ENCODE data around the gene PIN1.
"Not testable (repeated sequence)": the region's sequence is repeated elsewhere in the genome, so short reads cannot be mapped to it uniquely, and the experiment has no call there.

Gene PIN1

DNA sequence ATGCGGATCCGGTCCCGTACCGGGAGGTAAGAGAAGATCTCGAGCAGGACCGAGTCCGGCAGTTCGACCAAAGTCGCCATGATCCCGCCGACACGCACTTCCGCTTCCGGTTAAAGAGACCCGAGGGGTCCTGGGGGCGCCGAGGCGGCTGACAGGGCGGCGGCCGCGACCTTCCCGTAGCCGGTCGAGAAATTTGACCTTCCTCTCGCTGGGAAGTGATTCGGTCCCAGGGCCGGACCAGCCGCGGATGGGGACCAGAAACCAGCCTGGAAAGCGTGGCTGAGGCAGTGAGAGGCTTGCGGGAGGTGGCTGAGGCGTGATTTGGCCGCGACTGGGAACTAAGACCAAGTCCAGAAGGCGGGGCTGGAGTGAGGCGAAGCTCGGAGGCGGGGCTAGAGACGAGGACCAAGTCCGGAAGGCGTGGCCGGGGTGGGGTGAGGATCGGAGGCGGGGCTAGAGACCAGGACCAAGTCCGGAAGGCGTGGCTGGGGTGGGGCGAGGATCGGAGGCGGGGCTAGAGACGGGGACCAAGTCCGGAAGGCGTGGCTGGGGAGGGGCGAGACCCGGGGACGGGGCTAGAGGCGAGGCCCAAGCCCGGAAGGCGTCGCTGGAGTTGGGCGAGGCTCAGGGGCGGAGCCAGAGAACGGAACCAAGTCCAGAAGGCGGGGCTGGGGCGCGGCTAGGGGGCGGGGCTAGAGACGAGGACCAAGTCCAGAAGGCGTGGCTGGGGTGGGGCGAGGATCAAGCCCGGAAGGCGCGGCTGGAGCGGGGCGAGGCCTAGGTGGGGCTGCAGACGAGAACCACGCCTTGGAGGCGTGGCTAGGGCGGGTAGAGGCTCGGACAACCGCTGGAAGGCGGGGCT is 16.2 kb upstream of the PIN1 start, which contains the start of gene FBXL12:
Gene FBXL12, minus strand, starts transcription at position 346 of the 862 bp plus-strand sequence. Its CDS starts 266 bp downstream, at position 80.
- DNase-seq: peak; percentile 100

GRCh38 chr19:9819596-9819909 is 15.6 kb upstream of the PIN1 start:
- no peak for DNase-seq

DNA sequence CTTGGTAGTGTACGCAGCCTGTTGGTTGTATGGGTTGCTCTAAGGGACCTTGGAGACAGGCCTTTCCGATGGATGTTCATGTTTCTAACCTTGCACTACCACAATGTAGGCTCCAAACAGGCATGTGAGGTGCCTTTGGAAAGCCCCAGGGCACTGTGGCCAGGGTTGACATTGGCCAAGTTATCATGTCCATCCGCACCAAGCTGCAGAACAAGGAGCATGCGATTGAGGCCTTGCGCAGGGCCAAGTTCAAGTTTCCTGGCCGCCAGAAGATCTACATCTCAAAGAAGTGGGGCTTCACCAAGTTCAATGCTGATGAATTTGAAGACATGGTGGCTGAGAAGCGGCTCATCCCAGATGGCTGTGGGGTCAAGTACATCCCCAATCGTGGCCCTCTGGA is 15.1 kb upstream of the PIN1 start:
- DNase-seq: not testable (repeated sequence)

- DNase-seq: no peak
These were observed 11.3 kb upstream of the PIN1 start for GRCh38 chr19:9823816-9824215.

- DNase-seq: peak; percentile 92
These were observed 7.6 kb upstream of the PIN1 start, which contains the start of gene UBL5 for GRCh38 chr19:9827289-9828238. UBL5 (plus strand) TSS chr19:9827918; CDS start chr19:9828338, 420 bp downstream.

- DNase-seq: no peak
These were observed 6.5 kb upstream of the PIN1 start for GRCh38 chr19:9828551-9829063.

DNA sequence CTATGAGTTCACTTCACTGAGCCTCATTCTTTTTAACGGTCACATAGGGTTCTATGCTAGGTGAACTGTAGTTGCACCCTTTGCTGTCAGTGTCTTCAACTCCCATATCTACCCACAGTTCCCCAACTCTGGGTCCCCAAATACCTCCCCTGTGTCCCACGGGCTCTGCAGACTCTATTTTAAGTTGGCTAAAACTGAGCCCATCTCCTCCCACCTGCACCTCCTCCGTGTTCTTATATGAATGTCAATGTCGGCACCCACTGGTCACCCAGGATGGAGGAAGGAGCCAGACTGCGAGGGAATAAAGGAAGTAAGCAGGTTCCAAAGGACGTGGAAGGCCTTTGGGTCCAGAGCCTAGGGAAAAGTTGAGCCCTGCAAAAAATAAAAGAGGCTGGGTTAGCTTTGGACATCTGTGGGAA is 802 bp upstream of the PIN1 start:
- DNase-seq: no peak

DNA sequence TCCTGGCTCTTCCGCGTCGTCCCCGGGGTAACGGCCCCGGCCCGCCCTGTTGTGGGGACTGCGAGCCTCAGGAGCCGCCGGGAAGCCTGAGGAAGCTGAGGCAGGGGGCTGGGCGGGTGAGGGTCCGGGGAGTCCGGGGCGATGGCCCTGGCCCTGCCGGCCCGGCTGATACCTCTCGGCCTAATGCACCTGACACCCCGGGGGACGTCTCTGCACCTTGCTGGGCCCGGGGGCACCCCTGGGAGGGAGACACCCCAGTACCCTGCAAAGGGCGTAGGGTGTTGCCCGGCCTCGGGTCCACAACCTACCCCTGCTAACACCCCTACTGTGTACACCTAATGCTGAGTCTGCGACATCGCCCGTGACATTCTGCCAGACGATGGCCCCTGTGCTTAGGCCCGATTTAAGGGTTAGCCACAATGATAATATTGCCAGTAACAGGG is 410 bp downstream of the PIN1 start:
- no peak for DNase-seq

GRCh38 chr19:9836021-9836420 is 903 bp downstream of the PIN1 start:
- no peak for DNase-seq

DNA sequence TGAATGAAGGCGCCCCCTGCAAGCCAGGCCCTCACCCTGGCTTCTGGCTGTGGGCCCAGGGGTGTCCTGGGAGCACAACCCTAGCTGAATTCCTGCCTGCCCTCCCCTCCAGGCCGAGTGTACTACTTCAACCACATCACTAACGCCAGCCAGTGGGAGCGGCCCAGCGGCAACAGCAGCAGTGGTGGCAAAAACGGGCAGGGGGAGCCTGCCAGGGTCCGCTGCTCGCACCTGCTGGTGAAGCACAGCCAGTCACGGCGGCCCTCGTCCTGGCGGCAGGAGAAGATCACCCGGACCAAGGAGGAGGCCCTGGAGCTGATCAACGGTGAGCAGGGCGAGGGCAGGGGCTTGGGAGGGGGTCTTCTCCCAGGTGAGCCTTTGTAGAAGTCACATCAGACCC is 3.2 kb downstream of the PIN1 start:
- no peak for DNase-seq

DNA sequence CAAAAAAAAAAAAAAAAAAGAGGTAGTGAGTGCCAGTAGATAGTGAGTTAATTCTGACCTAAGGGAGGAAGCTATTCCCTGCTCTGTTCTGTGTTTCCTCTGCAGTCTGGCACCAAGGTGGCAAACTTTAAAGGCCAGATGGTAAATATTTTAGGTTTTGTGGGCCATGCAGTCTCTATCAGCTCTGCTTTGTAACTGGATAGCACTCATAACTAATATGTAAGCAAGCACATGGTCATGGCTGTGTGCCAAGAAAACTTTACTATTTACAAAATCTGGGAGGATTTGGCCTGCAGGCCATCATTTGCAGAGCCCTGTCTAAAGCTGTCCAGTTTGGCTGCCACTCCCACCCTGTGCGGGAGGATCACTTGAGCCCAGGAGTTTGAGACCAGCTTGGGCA is 4.3 kb downstream of the PIN1 start:
- DNase-seq: no peak

DNA sequence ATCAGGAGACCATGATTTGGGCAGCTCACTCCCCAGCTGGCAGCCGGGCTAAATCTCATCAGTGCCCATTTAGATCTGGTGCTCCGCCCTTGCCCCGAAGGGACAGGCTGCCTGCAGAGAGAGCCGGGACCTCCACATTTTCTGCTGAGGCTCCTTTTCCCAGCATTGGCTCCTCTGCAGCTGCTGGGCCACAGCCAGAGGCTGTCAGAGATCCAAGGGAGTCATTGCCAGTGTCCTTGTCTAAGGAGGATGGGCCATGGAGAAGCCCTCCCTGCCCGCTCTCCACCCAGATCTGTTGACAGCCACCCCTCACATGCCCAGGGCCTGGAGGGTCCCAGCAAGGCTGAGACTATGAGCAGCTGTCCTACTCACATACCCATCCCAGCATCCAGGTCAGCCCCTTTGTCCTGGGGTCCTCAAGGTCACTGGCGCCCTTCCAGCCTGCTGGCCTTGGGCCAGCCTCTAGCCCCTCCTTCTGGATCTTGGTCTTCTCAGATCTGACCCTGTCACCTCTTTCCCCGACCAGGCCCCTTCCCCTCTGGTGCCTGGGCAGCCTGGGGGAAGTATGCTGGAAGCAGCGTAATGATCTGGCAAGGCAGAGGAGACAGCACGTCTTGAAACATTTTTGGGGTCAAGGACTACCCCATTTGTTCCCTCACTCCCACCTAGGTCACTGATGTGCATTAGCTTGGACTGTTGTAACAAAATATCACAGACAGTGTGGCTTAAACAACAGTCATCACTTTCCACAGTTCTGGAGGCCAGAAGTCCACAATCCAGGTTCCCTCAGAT is 7.9 kb downstream of the PIN1 start:
- no peak for DNase-seq

GRCh38 chr19:9843626-9844273 is 8.6 kb downstream of the PIN1 start:
- DNase-seq: not testable (repeated sequence)

DNA sequence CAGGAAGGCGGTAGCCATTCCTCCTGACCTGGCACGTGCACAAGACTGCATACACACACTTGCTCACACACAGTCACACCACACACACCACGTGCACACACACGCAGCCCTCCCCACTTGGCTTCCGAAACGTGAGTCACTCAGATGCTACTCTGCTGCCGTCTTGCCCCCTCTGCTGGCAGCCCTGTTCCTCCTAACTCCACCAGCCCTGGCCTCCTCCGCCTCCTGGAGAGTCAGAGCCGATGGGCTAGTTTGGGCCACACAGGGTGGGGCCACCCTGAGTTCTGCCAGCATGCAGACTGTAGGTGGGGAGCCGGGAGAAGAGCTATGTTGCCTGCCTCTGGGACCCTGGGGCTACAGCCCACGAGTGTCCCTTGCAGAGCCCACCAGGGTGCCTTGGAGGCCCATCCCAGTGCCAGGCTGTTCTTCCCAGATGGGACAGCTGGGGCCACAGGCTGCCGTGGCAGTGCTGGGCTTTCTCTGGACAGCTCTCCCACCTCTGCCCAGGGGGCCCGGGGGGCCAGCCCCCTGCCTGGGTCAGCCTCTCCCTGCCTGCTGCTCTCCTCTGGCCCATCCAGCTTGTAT is 12.1 kb downstream of the PIN1 start:
- peak; percentile 36 for DNase-seq

GRCh38 chr19:9848060-9848459 is 12.9 kb downstream of the PIN1 start:
- DNase-seq: peak; percentile 52

DNA sequence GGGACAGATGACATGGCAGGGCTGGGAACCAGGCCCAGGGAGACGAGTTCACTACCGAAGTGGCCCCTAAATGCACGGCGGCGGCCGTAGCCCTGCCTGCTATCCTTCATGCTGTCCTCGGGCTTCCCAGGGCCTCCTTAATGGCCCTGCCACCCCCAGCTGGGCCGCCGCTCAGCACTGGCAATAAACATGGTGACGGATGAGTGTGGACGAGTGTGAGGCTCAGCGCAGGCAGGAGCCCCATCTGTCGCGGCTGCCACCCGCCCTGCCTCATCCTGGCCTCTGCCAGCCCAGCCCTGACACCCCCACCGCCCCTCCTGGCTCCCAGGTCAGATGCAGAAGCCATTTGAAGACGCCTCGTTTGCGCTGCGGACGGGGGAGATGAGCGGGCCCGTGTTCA is 13.6 kb downstream of the PIN1 start:
- DNase-seq: no peak

GRCh38 chr19:9849791-9850190 is 14.7 kb downstream of the PIN1 start:
- DNase-seq: no peak

- DNase-seq: no peak
These were observed 15.3 kb downstream of the PIN1 start for GRCh38 chr19:9850235-9850959.

DNA sequence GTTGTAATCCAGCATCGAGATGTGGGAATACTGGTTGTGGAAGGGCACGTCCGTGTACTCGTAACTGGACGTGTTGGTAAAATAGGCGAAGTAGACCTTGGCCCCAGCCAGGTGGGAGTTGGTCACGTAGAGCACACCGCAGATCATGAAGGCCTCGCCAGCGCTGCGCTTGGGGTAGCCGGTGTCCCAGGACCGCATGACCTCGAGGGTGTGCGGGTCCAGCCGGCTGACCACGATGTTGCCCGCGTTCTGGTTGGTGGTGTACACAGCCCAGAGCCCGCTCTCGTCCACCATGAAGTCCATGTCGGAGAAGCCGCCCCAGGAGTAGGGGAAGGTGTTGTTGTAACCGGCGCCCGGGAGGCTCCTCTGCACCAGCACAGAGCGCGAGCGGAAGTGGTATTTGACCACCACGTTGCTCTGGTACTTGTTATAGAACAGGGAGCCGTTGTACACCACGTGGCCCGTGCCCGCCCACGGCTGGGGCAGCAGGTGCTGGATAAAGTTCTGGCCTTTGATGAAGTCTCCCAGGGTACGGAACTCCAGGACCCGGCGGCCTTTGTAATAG is 19.2 kb downstream of the PIN1 start:
- DNase-seq: no peak

DNA sequence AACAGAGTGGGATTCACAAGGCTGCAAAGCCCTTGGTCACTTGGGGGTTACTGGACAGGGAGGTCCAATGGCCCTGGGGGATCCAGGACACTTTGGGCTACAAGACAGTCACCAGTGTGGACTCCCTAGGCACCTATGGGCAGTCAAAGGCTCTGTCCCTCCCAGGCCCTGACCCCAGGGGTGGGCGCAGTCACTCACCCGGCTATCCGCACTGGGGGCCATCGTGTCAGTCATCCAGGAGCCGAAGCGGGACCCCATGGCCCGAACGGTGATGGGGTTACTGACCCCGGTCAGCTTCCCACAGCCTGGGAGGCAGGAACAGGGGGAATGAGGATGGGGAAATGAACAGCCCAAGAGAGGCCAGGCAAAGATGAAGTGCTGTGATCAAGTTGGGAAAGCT is 21.5 kb downstream of the PIN1 start:
- no peak for DNase-seq

Measured in CD4-positive, alpha-beta T cell treated with Interleukin-10 for 1 hour (primary cell).